GM19467 (cell line): Measurements from ENCODE around the gene CDX2.

Experiments used
- ATAC-seq: cut with Tn5 transposase; IDR thresholded peaks from one replicate; pipeline ENCODE4 v1.9.1; 2021; ENCODE audit warnings: mild to moderate bottlenecking, moderate library complexity; ENCODE audit not compliant: unreplicated experiment

CDX2 gene

GRCh38 chr13:27933580-27934328 is 35.4 kb downstream of the CDX2 start:
- ATAC-seq, result no peak

GRCh38 chr13:27933118-27933517 is 36.0 kb downstream of the CDX2 start:
- no peak for ATAC-seq

GRCh38 chr13:27929868-27930267 is 39.2 kb downstream of the CDX2 start:
- no peak for ATAC-seq

DNA sequence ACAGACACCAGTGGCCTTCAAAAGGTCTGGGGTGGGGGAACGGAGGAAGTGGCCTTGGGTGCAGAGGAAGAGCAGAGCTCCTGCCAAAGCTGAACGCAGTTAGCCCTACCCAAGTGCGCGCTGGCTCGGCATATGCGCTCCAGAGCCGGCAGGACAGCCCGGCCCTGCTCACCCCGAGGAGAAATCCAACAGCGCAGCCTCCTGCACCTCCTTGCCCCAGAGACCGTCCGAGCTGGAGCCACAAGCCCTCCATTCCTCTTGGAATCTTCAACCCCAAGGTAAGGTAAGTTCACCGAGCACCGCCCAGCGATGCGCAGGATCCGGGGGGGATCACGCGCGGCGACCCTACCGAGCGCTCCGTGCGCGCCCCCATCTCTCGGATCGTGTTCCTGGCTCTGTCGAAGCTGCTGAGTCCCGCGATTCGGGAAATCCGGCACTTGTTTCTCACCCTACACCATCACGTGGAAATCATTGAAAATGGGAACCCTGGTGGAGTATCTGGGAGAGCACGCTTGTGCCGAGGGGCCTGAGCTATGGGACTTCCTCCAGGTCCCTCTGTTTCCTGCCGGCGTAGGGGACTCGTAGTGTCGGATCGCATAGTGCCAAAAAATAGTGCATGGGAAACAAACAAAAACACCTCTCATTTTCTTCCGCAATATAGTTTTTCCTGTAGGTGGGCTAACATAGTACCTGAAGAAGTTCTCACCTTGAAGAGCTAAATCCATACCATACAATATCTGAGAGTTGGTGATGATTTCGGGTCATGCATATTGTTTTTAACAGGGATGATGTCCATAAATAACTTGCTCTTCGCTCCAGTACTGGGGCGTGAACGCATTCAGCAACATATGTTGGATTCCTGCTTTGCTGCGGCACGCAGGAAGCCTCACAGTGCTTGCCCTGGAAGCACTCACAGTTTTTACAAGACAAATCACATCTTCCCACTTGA is 40.0 kb downstream of the CDX2 start:
- ATAC-seq, result no peak

DNA sequence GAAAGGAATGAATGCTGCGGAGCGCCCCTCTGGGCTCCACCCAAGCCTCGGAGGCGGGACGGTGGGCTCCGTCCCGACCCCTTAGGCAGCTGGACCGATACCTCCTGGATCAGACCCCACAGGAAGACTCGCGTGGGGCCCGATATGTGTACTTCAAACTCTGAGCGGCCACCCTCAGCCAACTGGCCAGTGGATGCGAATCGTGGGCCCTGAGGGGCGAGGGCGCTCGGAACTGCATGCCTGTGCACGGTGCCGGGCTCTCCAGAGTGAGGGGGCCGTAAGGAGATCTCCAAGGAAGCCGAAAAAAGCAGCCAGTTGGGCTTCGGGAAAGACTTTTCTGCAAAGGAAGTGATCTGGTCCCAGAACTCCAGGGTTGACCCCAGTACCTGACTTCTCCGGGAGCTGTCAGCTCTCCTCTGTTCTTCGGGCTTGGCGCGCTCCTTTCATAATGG is 40.7 kb downstream of the CDX2 start:
- no peak for ATAC-seq

DNA sequence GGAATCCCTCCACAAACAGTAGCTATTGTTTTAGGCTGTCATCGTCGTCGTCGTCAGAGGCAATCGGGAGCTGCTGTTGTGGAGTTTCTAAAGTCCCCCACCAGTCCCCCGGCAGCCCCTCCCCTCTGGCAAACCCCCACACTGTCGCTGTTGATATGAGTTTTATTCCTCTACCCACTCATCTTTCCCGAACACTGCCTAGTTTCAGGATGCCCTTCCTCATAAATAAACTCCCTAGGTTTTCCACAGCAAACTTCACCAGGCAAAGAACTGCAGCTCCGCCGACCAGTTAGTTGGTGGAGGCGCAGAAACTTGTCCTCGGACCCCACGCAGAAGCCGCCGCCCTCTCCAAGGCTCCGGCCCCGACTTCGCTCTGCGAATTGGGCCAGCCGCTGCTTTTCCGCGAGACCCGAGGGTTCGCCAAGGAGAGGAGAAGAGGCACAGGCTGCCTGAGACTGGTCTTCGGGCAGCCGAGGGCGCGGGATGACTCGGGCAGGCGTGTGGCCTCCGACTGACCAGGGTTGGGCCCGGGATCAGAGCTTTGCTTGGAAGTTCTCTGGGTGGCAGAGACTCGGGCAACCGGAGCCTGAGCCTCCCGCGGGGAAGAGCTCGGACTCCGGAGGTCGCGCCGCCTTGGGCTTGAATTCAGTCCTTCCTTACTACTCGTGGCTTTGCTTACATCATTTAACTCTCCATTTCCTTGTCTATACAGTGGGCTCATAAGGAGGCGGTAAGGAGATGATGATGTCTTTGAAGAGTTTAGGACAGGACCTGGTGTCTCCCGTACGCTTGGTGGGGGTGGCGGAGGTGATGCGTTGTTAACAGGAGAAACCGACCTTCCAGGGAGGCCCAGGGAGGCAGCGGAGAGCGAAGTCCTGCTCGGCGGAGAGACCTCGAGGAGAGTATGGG is 41.4 kb downstream of the CDX2 start:
- no peak for ATAC-seq

- ATAC-seq, result no peak
Observed at GRCh38 chr13:27926644-27927434, 42.3 kb downstream of the CDX2 start.

GRCh38 chr13:27925220-27925991 is 43.7 kb downstream of the CDX2 start:
- no peak for ATAC-seq

DNA sequence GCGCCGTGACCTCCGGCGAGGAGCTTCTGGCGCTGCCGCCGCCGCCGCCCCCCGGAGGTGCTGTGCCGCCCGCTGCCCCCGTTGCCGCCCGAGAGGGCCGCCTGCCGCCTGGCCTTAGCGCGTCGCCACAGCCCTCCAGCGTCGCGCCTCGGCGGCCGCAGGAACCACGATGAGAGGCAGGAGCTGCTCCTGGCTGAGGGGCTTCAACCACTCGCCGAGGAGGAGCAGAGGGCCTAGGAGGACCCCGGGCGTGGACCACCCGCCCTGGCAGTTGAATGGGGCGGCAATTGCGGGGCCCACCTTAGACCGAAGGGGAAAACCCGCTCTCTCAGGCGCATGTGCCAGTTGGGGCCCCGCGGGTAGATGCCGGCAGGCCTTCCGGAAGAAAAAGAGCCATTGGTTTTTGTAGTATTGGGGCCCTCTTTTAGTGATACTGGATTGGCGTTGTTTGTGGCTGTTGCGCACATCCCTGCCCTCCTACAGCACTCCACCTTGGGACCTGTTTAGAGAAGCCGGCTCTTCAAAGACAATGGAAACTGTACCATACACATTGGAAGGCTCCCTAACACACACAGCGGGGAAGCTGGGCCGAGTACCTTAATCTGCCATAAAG is 44.5 kb downstream of the CDX2 start:
- no peak for ATAC-seq

- no peak for ATAC-seq
Observed at GRCh38 chr13:27923794-27924528, 45.2 kb downstream of the CDX2 start.

DNA sequence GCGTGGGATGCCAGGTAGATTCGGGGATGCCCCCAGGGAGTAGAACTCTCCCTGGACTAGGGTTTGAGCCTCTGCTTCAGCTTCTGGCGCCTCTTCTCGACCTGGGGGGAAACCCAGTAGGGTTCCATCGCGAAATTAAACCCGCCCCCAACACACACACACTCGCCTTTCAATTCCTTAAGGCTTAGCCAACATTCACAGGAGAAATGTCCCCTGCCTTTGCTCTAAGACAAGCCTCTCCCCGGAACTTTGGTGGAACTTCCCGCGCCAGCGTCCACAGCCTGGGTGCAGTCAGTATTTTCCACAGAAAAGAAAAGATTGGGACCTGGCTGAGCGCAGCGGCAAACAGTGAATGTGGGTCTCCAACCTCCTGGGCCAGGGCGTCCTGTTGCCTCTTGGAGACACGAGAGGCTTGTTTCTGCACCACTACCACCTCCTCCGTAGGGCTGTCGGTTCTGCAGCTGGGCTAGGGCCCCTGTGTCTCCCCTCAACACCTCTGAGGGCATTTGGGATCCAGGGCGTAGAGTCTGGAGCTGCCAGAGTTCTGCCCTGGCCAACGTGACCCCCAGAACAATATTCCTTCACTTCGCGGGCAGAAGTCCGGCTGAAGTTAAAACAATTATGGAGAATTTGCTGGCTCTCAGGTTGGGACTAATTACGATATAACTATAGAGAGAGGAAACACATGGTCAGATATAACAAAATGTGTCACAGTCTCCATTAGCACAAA is 46.1 kb downstream of the CDX2 start:
- ATAC-seq, result no peak

DNA sequence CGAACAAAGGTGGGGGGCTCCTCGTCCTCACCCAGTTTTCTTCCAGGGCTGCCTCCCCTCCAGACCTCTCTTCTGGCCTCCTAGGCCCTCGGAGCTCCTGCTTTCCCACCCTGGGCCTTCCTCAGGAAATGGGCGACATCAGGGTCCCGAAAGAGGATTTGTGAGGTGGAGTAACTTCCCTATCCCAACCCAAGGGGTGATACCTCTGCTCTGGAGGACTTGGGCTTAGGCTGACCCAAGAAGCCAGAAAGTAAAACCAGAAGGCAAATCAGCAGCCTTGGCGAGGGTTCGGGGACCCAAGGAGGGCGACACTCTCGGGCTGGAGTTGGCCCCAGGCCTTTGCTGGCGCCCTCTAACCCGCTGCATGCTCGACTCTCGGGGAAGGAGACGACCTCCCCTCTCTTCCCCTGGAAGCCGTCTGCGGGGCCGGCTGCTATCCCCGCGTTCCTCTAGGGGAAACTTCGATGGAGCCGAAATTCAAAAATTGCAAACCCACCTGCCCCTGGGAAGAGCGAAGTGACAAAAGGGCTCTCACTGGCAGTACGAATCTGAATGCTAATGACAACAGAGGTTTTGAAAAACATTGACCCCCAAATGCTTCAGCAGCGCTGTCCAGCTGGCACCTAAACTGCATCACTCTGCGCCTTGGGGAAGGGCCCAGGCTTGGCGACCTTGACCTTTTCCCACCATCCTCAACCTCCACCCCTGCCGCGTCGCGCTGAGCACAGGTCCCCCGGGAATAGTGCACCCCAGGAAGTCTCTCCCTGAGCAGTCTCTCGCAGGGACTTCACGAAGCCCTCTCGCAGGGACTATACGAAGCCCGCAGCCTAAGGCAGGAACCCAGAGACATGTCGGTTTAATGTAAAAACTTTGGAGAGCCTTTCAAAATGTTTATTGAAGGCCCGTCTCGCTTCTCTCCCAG is 46.9 kb downstream of the CDX2 start:
- no peak for ATAC-seq

- no peak for ATAC-seq
Observed at GRCh38 chr13:27921421-27921960, 47.6 kb downstream of the CDX2 start.

GRCh38 chr13:27920677-27921420 is 48.3 kb downstream of the CDX2 start:
- no peak for ATAC-seq

GRCh38 chr13:27919934-27920676 is 49.0 kb downstream of the CDX2 start, which contains the start of gene PDX1:
TSS of gene PDX1 (plus strand) at chr13:27920000. CDS start at chr13:27920139, 139 bp downstream.
- ATAC-seq, result no peak
